ENCODE data around the gene ZNF862. TPM values are rescaled to one million over a fixed set of nuclear protein-coding genes. Genes with fewer than 3 reads are reported as not detected.

ZNF862 gene
- total RNA-seq, 1 experiment from 2014 or later: 42.4 TPM

GRCh38 chr7:149872419-149873073 lies 34.4 kb downstream of the ZNF862 start:
- ChIA-PET POLR2A (ENCODE audit: unreplicated experiment) (no interaction called here), CTCF (no interaction called here)
- H3K27me3 ChIP-seq (ENCODE audit: insufficient read depth, low read depth): no peaks in the 10 kb centered on the region
- peak overlapping the region; percentile 97 for H2AFZ ChIP-seq
- no peak overlapping the region for H3K27ac ChIP-seq
- H3K79me2 ChIP-seq (ENCODE audit: low read depth): no peaks in the 10 kb centered on the region
- no TSS peak for BruUV-seq (replicated peaks)
- intact Hi-C loops (cut with micrococcal nuclease; ENCODE audit: unreplicated experiment): loop anchor here (1.0 to 10.0 kb wide), 3 partner anchors 34 to 248 kb away; partner anchors contain the start of gene ZNF862
- peak; percentile 61 to 66 for DNase-seq
- H3K36me3 ChIP-seq (ENCODE audit: low read depth): no peaks in the 10 kb centered on the region
- no peaks in the 10 kb centered on the region for H4K20me1 ChIP-seq (ENCODE audit: insufficient read depth)
- H3K4me3 ChIP-seq: peak overlapping the region; percentile 75
- H3K9me2 ChIP-seq (ENCODE audit: insufficient read depth): no peaks in the 10 kb centered on the region
- peaks cover 5% of the 10 kb centered on the region; the same call in 1 of the 2 replicates for H3K4me1 ChIP-seq (replicated peaks; ENCODE audit: insufficient read depth)
- H3K4me2 ChIP-seq: peak overlapping the region; percentile 82
- TF ChIP-seq EZH2 (IDR thresholded peaks at IDR 0.05; ENCODE audit: low read depth) (no peak), CTCF (conservative IDR thresholded peaks at IDR 0.05) (no peak)
- H3K9me3 ChIP-seq (ENCODE audit: insufficient read depth, low read depth): no peaks in the 10 kb centered on the region
- H3F3A ChIP-seq (ENCODE audit: insufficient read depth, low read depth): peaks cover 19% of the 10 kb centered on the region; the same call in 1 of the 2 replicates

- TSS peak; percentile 79 for BruUV-seq (replicated peaks)
- H2AFZ ChIP-seq: peak within 1 kb of the TSS; percentile 97
- H3K27ac ChIP-seq: no peak within 1 kb of the TSS
- DNase-seq: peak; percentile 88 to 97
- H3K4me3 ChIP-seq: peak within 1 kb of the TSS; percentile 75
- H3K9me3 ChIP-seq (ENCODE audit: insufficient read depth, low read depth): no peaks in the 10 kb centered on the region
- H3K36me3 ChIP-seq (ENCODE audit: low read depth): no peaks in the 10 kb centered on the region
- no peak for TF ChIP-seq CTCF (conservative IDR thresholded peaks at IDR 0.05)
- TF ChIP-seq EZH2 (IDR thresholded peaks at IDR 0.05; ENCODE audit: low read depth): no peak
- H3K4me2 ChIP-seq: peak within 1 kb of the TSS; percentile 82
- H3K4me1 ChIP-seq (replicated peaks; ENCODE audit: insufficient read depth): peaks cover 5% of the 10 kb centered on the region; the same call in 1 of the 2 replicates
- no peaks in the 10 kb centered on the region for H3K9me2 ChIP-seq (ENCODE audit: insufficient read depth)
- H4K20me1 ChIP-seq (ENCODE audit: insufficient read depth): no peaks in the 10 kb centered on the region
- H3F3A ChIP-seq (ENCODE audit: insufficient read depth, low read depth): peaks cover 19% of the 10 kb centered on the region; the same call in 1 of the 2 replicates
- no peaks in the 10 kb centered on the region for H3K27me3 ChIP-seq (ENCODE audit: insufficient read depth, low read depth)
- intact Hi-C loops (cut with micrococcal nuclease; ENCODE audit: unreplicated experiment): loop anchor here (1.0 to 10.0 kb wide), 3 partner anchors 35 to 249 kb away; partner anchors contain the start of gene ZNF862
- no peaks in the 10 kb centered on the region for H3K79me2 ChIP-seq (ENCODE audit: low read depth)
- CTCF ChIA-PET: no interaction called here
- POLR2A ChIA-PET (ENCODE audit: unreplicated experiment): no interaction called here
Observed at GRCh38 chr7:149873074-149873969, 35.1 kb downstream of the ZNF862 start, which contains the start of gene ATP6V0E2. ATP6V0E2 (plus strand) TSS chr7:149873969; CDS start chr7:149874066, 97 bp downstream.

GRCh38 chr7:149873970-149874643 lies 35.9 kb downstream of the ZNF862 start:
- H3K4me3 ChIP-seq: peak overlapping the region; percentile 75
- H3K4me1 ChIP-seq (replicated peaks; ENCODE audit: insufficient read depth): peaks cover 5% of the 10 kb centered on the region; the same call in 1 of the 2 replicates
- peak overlapping the region; percentile 97 for H2AFZ ChIP-seq
- no peaks in the 10 kb centered on the region for H3K27me3 ChIP-seq (ENCODE audit: insufficient read depth, low read depth)
- intact Hi-C loops (cut with micrococcal nuclease; ENCODE audit: unreplicated experiment): loop anchor here (1.0 to 10.0 kb wide), 3 partner anchors 36 to 249 kb away; partner anchors contain the start of gene ZNF862
- POLR2A ChIA-PET (ENCODE audit: unreplicated experiment): no interaction called here
- CTCF ChIA-PET: no interaction called here
- H3F3A ChIP-seq (ENCODE audit: insufficient read depth, low read depth): peaks cover 19% of the 10 kb centered on the region; the same call in 1 of the 2 replicates
- no peak for DNase-seq
- TF ChIP-seq EZH2 (IDR thresholded peaks at IDR 0.05; ENCODE audit: low read depth) (no peak), CTCF (conservative IDR thresholded peaks at IDR 0.05) (no peak)
- no peaks in the 10 kb centered on the region for H3K36me3 ChIP-seq (ENCODE audit: low read depth)
- no peaks in the 10 kb centered on the region for H3K79me2 ChIP-seq (ENCODE audit: low read depth)
- no peaks in the 10 kb centered on the region for H3K9me3 ChIP-seq (ENCODE audit: insufficient read depth, low read depth)
- H3K9me2 ChIP-seq (ENCODE audit: insufficient read depth): no peaks in the 10 kb centered on the region
- H3K4me2 ChIP-seq: peak overlapping the region; percentile 82
- no TSS peak for BruUV-seq (replicated peaks)
- no peak overlapping the region for H3K27ac ChIP-seq
- H4K20me1 ChIP-seq (ENCODE audit: insufficient read depth): no peaks in the 10 kb centered on the region
